GM10847 (cell line): ENCODE measurements around the gene TIGD2.

Experiments used
- POLR2A ChIP-seq: IDR thresholded peaks from 2 replicates; pipeline ENCODE4 v1.6.1; 2011; ENCODE audit not compliant: insufficient read length; ENCODE audit errors: extremely low read depth

The TIGD2 gene

GRCh38 chr4:89140168-89140759, 28.9 kb downstream of the TIGD2 start:
- TF ChIP-seq POLR2A: no peak

GRCh38 chr4:89142691-89143669, 31.6 kb downstream of the TIGD2 start:
- no peak for TF ChIP-seq POLR2A

GRCh38 chr4:89146196-89146595, 34.9 kb downstream of the TIGD2 start:
- TF ChIP-seq POLR2A: no peak

- TF ChIP-seq POLR2A: no peak
Observed at GRCh38 chr4:89152972-89153371, 41.6 kb downstream of the TIGD2 start.

- no peak for TF ChIP-seq POLR2A
Observed at GRCh38 chr4:89156174-89156914, 45.0 kb downstream of the TIGD2 start.

- no peak for TF ChIP-seq POLR2A
Observed at GRCh38 chr4:89157488-89158024, 46.2 kb downstream of the TIGD2 start.

GRCh38 chr4:89158884-89159503, 47.7 kb downstream of the TIGD2 start:
- TF ChIP-seq POLR2A: no peak

GRCh38 chr4:89160806-89161205, 49.5 kb downstream of the TIGD2 start:
- no peak for TF ChIP-seq POLR2A

- TF ChIP-seq POLR2A: no peak
Observed at GRCh38 chr4:89161841-89162240, 50.5 kb downstream of the TIGD2 start.

- no peak for TF ChIP-seq POLR2A
Observed at GRCh38 chr4:89162496-89162895, 51.2 kb downstream of the TIGD2 start.

- no peak for TF ChIP-seq POLR2A
Observed at GRCh38 chr4:89162987-89163386, 51.7 kb downstream of the TIGD2 start.

- TF ChIP-seq POLR2A: no peak
Observed at GRCh38 chr4:89164400-89164799, 53.1 kb downstream of the TIGD2 start.
